HG02870 (cell line): ENCODE measurements around the gene PHIP.

Experiments
- ATAC-seq: cut with Tn5 transposase; IDR thresholded peaks from one replicate; pipeline ENCODE4 v1.9.1; 2021; ENCODE audit warnings: mild to moderate bottlenecking, moderate library complexity; ENCODE audit not compliant: unreplicated experiment

The PHIP gene

DNA sequence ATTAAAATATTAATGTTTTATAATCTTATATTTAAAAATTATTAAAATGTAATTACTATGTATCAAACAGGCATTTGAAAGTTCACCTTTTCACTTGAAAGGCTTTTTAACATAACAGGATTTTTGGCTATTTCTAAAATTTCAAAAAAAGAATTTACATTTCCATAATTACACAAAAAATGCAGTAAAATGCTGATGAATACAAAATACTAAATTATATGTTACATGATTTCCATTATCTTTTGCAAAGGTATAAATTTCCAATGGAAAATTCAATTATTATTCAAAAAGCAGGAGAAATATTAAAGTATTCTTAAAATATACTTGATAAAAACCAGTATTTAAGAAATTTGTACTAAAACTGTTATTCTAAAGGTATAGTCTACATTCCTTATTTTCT, 66.1 kb downstream of the PHIP start:
- ATAC-seq: no peak

- ATAC-seq: no peak
Observed at GRCh38 chr6:79010422-79010821, 67.6 kb downstream of the PHIP start.

GRCh38 chr6:79009819-79010218, 68.2 kb downstream of the PHIP start:
- no peak for ATAC-seq

- ATAC-seq: no peak
Observed at GRCh38 chr6:79005497-79005896, 72.6 kb downstream of the PHIP start.

- ATAC-seq: no peak
Observed at GRCh38 chr6:79005024-79005423, 73.0 kb downstream of the PHIP start.

DNA sequence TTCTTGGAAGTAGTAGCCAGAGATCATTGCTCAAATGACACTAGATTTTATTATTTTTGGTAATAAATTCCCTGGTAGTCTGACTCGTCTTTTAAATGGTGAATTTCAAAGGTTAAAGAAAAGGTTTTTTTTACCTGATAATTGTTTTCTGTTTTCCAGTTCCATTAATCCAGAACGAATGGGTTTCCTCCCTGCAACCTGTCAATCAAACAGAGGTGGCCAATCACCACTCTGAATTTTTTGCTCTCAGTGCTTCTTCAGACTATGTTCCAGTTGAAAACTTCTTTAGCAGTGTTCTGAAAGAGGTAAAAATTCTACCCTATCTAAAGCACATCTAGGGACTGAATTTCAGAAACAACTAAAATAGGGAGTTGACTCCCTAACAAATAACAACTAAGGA, 73.8 kb downstream of the PHIP start:
- ATAC-seq: no peak

DNA sequence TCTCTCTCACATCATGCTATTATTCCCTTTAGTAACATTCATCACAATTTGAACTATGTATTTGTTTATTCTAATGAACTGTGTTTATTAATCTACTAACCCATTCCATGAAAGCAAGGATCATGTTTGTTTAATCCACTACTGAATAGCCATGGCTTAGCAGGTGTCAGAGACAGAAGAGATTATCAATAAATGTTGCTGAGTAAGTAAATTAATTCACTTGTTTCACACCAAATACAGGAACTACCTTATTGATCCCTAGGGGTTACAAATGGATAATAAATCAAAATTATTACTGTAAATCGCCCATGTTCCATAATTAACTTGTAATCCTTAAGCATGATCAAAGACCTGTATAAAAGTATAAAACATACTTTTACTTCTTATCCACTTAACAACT, 76.6 kb downstream of the PHIP start:
- no peak for ATAC-seq

DNA sequence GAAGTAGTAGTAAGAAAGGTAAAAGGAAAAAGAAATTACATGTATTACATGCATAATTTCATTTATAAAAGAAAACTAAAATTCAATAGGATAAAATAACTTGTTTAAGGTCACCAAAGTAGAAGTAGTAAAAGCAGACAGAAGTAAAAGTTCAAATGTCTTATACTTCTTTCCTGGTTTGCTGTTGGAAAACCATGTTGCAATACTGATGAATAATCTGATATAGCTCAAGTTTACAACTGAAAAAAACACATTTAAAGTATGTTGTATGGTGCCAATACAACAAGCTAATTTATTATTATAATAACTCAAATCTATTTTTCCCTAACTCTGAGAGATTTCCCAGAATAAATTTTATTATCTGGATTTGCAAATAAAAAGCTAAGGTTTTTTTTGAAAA, 78.3 kb downstream of the PHIP start:
- ATAC-seq: no peak

DNA sequence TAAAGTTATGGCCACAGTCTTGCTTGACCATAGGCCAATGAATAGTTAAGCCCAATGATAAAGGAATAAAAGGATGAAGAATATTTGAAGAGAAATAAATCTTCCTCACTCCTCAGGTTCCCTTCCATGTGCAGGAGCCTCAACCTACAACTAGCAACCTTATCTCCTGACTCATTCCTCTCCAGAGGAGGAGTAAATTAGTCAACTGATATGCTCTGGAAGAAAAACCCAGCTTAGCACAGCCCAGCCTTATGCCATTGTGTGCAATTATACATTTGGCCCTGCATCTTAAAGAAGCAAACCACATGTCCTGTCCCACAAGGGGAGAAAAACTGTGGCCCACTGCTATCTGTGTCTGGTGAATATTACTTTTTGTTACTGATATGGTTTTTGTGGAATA, 82.1 kb downstream of the PHIP start:
- ATAC-seq: no peak

DNA sequence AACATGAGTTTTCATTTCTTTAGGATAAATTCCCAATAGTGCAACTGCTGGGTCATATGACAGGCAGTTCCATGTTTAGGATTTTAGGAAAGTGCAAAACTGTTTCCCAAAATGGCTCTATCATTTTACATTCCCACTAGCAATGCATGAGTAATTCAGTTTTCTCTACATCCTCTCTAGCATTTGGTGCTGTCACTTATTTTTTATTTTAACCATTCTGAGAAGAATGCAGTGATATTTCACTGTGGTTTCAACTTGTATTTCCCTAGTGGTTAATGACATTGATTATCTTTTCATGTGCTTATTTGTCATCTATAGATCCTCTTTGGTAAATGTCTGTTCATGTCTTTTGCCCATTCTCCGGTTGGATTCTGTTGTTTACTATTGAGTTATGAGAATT, 82.7 kb downstream of the PHIP start:
- ATAC-seq: no peak

- ATAC-seq: no peak
Observed at GRCh38 chr6:78993955-78994354, 84.1 kb downstream of the PHIP start.

DNA sequence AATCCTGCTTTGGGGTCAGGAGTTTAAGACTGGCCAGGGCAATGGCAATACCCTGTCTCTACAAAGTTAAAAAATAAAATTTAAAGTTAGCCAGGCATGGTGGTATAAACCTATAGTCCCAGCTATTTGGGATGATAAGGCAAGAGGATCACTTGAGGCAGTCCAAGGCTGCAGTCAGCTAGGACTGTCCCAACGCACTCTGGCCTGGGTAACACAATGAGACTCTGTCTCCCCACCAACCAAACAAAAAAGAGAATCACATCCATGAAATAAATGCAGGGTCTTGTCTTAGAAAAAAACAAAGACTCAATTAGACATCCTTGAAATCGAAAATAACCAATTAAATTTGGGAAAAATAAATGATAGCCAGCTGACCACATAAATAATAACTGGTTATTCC, 88.9 kb downstream of the PHIP start:
- ATAC-seq: no peak

- ATAC-seq: no peak
Observed at GRCh38 chr6:78986161-78986560, 91.9 kb downstream of the PHIP start.

GRCh38 chr6:78984225-78984950, 93.7 kb downstream of the PHIP start:
- no peak for ATAC-seq

DNA sequence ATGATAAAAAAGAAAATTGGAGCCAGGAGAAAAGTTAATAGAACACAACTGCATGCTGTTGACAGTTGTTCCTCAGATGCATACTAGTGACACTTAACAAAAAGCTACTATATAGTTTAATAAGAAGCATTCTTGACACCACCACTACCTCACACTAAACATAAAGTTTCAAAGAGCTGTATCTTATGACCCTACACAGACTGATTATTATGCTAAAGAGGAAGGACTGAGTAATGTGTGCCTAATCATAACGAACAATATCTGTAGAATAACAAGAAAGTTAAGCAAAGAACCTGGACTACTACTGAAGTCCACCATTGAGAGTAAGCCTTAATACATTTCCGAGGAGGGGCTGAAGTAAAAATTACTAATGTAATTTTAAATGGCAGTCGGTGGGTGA, 110.9 kb downstream of the PHIP start:
- ATAC-seq: no peak

GRCh38 chr6:78966542-78966941, 111.5 kb downstream of the PHIP start:
- no peak for ATAC-seq

DNA sequence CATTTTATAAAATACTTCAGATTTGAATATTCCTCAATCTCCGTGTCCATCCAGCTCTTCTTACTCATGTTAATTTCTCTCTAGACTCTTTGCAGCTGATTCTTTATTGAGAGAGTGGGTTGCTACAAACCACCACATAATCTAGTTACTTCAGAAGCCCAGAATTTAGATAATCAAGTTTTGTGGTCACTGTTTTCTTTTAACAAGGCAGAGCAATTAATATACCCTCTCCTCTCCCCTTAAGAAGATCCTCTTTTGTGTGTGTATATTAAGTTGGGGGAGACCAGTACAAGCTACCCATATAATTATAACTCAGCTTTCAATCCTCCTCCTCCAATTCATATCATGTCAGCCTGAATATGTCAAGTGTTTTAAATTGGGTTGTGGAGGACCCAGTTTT, 115.6 kb downstream of the PHIP start:
- ATAC-seq: no peak

DNA sequence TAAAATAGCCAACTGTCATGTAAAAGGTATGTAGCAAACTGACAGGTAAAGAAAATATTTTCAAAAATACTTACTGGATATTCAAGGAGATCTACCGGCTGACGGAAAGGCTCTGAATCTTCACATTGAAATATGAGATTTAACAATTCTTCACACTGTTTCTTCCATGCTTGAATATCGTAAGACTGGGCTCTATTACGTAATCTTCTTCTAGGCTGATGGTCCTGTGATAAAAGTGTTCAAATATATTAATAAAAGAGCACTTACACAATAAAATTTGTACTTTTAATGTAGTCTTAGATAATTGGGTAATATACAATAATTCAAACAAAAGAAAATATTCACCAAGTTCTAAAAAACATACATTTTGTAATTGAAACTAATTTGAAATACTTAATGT, 123.3 kb downstream of the PHIP start:
- ATAC-seq: no peak

DNA sequence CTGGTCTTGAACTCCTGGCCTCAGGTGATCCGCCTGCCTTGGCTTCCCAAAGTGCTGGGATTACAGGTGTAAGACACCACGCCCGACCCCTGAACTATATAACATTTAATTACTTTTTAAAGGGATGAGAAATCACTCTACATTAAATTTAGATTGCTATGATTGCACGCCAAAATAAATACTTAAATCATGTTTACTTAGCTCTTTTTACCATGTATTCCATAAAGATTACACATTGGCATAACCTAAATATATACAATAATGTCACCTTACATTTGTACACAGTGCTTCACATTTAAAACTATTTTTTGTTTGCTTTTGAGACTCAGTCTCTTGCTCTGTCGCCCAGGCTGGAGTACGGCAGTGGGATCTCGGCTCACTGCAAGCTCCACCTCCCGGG, 124.3 kb downstream of the PHIP start:
- no peak for ATAC-seq

DNA sequence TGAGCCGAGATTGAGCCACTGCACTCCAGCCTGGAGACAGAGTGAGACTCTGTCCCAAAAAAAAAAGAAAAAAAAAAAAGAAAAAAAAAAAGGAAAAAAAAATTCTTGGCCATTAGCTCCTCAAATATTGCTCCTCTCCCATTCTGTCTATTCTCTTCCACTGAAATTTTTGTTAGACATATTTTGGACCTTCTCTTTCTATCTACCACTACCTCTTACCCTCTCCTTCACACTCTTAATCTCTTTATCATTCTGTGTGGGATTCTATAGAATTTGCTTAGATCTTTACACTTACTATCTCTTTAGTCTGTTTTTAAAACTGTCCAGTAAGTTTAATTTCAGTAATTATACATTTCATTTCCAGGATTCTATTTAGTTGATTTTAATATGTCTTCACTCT, 125.7 kb downstream of the PHIP start:
- no peak for ATAC-seq

DNA sequence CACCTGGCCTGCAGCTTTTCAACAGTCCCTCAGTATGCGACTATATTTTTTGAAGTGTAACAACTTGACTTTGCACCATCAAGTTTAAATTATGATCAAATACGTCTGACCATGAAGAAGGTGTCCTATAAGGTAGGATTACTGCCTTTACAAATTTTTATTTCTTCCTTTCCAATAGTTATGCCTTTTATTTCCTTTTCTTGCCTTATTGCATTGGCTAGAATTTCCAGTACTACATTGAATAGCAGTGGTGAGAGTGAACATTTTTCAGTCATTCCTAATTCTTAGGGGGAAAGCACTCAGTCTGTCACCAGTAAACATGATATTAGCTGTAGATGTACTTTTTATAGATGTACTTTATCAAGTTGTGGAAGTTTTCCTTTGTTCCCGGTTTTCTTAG, 129.3 kb downstream of the PHIP start:
- no peak for ATAC-seq

GRCh38 chr6:78947962-78948361, 130.1 kb downstream of the PHIP start:
- ATAC-seq: no peak

DNA sequence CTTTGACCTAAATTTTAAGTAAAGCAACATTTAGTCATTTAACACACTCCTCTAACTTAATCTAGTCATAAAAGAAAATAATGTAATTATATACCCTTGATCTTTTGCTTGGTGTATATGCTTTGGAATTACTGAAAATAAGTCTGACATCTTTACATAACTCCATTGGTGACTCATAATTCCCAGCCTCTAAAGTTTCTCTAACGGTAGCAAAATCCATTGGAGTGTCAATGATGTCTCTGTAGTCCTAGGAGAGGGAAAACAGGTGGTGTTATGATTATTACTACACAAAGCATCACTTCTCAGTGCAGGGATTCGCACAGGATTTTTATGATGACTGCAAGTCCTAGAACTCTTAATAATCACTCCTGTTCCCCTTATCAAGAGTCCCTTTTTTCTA, 130.5 kb downstream of the PHIP start:
- ATAC-seq: no peak
